A549 (cell line): ENCODE measurements around the gene BRI3. TPM values are rescaled to one million over a fixed set of nuclear protein-coding genes. Genes with fewer than 3 reads are reported as not detected.
"Not testable (repeated sequence)": the region's sequence is repeated elsewhere in the genome, so short reads cannot be mapped to it uniquely, and the experiment has no call there.

Source experiments
- ATAC-seq, 2 experiments: fragments of 200-7000 bp in 1 of 2; fragments of >200 bp in 1 of 2; cut with Nextera tagmentation in 1 of 2; cut with Tn5 transposase in 1 of 2; 3 replicates each; pipeline versions ENCODE4 v1.8.0 to v1.9.1; 2018 to 2020; ENCODE audit warnings: mild to moderate bottlenecking in 1 of 2, moderate library complexity in 1 of 2
- CTCF ChIA-PET: fragments of 300-600 bp; sonication (Branson Sonifier 250); formaldehyde crosslinking; extraction: SDS; loops from one replicate; lab custom pipeline; 2021; ENCODE audit warnings: antibody characterized with exemption, inconsistent platforms; lab: Yijun Ruan, JAX
- POLR2A ChIA-PET: fragments of 350-600 bp; formaldehyde crosslinking; extraction: SDS; loops from one replicate; lab custom pipeline; 2021; ENCODE audit warnings: antibody characterized with exemption, inconsistent platforms; lab: Yijun Ruan, JAX
- DNase-seq, 2 experiments: peaks; one replicate each; pipeline versions ENCODE4 v3.0.0 to v3.0.0-alpha.2; 2011 to 2016; ENCODE audit warnings: low read depth in 1 of 2, low spot score in 1 of 2
- FAIRE-seq: peaks from 2 replicates; lab custom pipeline; 2011; peaks lifted over from hg19 to GRCh38; lab: Jason Lieb, UNC
- H3K27ac ChIP-seq, 2 experiments: fragments of >200 bp; sonication (Bioruptor Twin); formaldehyde crosslinking; 3 replicates each; pipeline ENCODE4 v1.5.1; 2016 to 2017
- H3K4me1 ChIP-seq: fragments of >200 bp; sonication (Bioruptor Twin); formaldehyde crosslinking; 3 replicates; pipeline ENCODE4 v1.6.1; 2016
- H3K4me2 ChIP-seq: fragments of >200 bp; sonication (Bioruptor Twin); formaldehyde crosslinking; 3 replicates; pipeline ENCODE4 v1.6.1; 2016
- H3K4me3 ChIP-seq: fragments of >200 bp; sonication (Bioruptor Twin); formaldehyde crosslinking; 3 replicates; pipeline ENCODE4 v1.5.1; 2016
- H3K9me3 ChIP-seq: fragments of >200 bp; sonication (Bioruptor Twin); formaldehyde crosslinking; 3 replicates; pipeline ENCODE4 v1.6.1; 2016
- CBX2 ChIP-seq: fragments of 200-600 bp; sonication (generic); IDR thresholded peaks from 2 replicates; pipeline ENCODE4 v1.6.1; 2016; ENCODE audit warnings: low read depth, mild to moderate bottlenecking, borderline replicate concordance
- FOSB ChIP-seq: fragments of 250-450 bp; sonication (Bioruptor Pico); IDR thresholded peaks from 2 replicates; pipeline ENCODE4 v1.5.0; 2020; ENCODE audit warnings: mild to moderate bottlenecking, moderate library complexity
- HOXB13 ChIP-seq: fragments of 250-450 bp; sonication (Bioruptor Pico); IDR thresholded peaks from 2 replicates; pipeline ENCODE4 v1.5.0; 2020; ENCODE audit warnings: low read depth, mild to moderate bottlenecking, moderate library complexity
- JUN ChIP-seq, 2 experiments: fragments of >200 bp; sonication (Bioruptor Twin); formaldehyde crosslinking; IDR thresholded peaks; 2 replicates in 1 of 2; 3 replicates in 1 of 2; pipeline ENCODE4 v1.6.1; 2016 to 2017
- KDM1A ChIP-seq: fragments of 200-600 bp; sonication (generic); IDR thresholded peaks from 2 replicates; pipeline ENCODE4 v1.6.1; 2016; ENCODE audit warnings: low read depth, mild to moderate bottlenecking
- MAZ ChIP-seq: fragments of 150-350 bp; IDR thresholded peaks from 2 replicates; pipeline ENCODE4 v1.6.1; 2014; ENCODE audit warnings: antibody characterized with exemption, low read depth, low read length, borderline replicate concordance
- NPAS2 ChIP-seq: fragments of 250-450 bp; sonication (Bioruptor Pico); IDR thresholded peaks from 2 replicates; pipeline ENCODE4 v1.8.0; 2022; ENCODE audit warnings: mild to moderate bottlenecking, moderate library complexity, borderline replicate concordance
- PHF8 ChIP-seq: fragments of 200-600 bp; sonication (generic); IDR thresholded peaks from 2 replicates; pipeline ENCODE4 v1.6.1; 2016; ENCODE audit warnings: low read depth, mild to moderate bottlenecking, antibody characterized with exemption, moderate library complexity, borderline replicate concordance
- POLR2A ChIP-seq: IDR thresholded peaks from 2 replicates; pipeline ENCODE4 v1.6.1; 2012; ENCODE audit warnings: mild to moderate bottlenecking, low read length
- POLR2AphosphoS2 ChIP-seq: conservative IDR thresholded peaks from 2 replicates; pipeline ENCODE4 v1.6.1; 2012; ENCODE audit warnings: low read length, improper control_type of control experiment, inconsistent platforms
- RARB ChIP-seq: fragments of 250-450 bp; sonication (Bioruptor Pico); IDR thresholded peaks from 2 replicates; pipeline ENCODE4 v1.8.0; 2021; ENCODE audit warnings: mild to moderate bottlenecking, moderate library complexity
- RNF2 ChIP-seq: fragments of 200-600 bp; sonication (generic); IDR thresholded peaks from 2 replicates; pipeline ENCODE4 v1.6.1; 2016; ENCODE audit warnings: low read depth, mild to moderate bottlenecking, antibody characterized with exemption, moderate library complexity, borderline replicate concordance
- SREBF2 ChIP-seq: fragments of 450-650 bp; IDR thresholded peaks from 2 replicates; pipeline ENCODE4 v1.6.1; 2014; ENCODE audit warnings: mild to moderate bottlenecking, moderate library complexity
- ZSCAN20 ChIP-seq: fragments of 250-450 bp; sonication (Bioruptor Pico); IDR thresholded peaks from 2 replicates; pipeline ENCODE4 v1.8.0; 2022; ENCODE audit warnings: mild to moderate bottlenecking, moderate library complexity
- WGBS: methylation state at CpG from one replicate; pipeline ENCODE4 v1.1.6; 2017; ENCODE audit errors: missing lambda C conversion rate; 5-methylcytosine and 5-hydroxymethylcytosine counted together
- polyA plus RNA-seq, 4 experiments: library from polyadenylated mRNA; depleted of rRNA in 3 of 4; stranded (reverse); fragments of >200 nt; fragmentation: RNase III in 1 of 4; extraction: RNeasy Plus Mini Kit Qiagen cat#74134 plus additional on column Dnase treatment in 1 of 4; gene quantifications; 2 replicates in 3 of 4; 3 replicates in 1 of 4; pipeline ENCODE4 v1.2.3, GENCODE V29; 2011 to 2017
- TF ChIP-seq, protein P1 (sequence below): fragments of >200 bp; sonication (Bioruptor Twin); formaldehyde crosslinking; IDR thresholded peaks from 3 replicates; pipeline ENCODE4 v1.6.1; 2016
- TF ChIP-seq, protein P2 (sequence below): fragments of 250-450 bp; sonication (Bioruptor Pico); IDR thresholded peaks from 2 replicates; pipeline ENCODE4 v1.5.0; 2020; ENCODE audit warnings: low read depth, mild to moderate bottlenecking, moderate library complexity
- TF ChIP-seq, protein P3 (sequence below): IDR thresholded peaks from 2 replicates; pipeline ENCODE4 v1.6.1; 2012; ENCODE audit warnings: low read depth, borderline replicate concordance
- TF ChIP-seq, protein P4 (sequence below): IDR thresholded peaks from 2 replicates; pipeline ENCODE4 v1.6.1; 2012

Gene BRI3
- polyA plus RNA-seq, 2 of the 4 experiments (the other 2 are of a cell fraction), result 61.0 to 73.0 TPM

DNA sequence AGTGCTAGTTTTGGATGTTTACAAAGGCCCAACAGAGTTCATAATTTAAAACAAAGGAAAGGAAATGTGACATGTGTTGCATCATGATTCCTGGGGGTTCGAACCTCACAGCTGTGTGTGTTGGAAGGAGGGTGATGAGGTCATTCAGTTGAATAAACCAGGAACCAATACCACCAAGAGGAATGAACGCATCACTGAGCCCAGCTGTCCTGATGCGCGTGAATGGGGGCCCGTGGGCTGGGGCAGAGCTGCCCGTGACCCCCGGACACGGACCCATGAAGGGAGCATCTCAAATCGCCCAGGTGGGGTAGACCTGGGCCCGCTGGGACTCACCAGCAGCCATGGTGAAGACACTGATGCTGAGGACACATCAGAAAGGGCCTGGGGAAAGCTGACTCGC lies 33.0 kb downstream of the BRI3 start:
- ChIA-PET POLR2A (no interaction called here), CTCF (interaction anchor here (0.8 to 1.6 kb wide), 8 partner anchors 12 to 528 kb away, joined by 3 to 9 read pairs (median 3); partner anchors contain the start of gene BAIAP2L1)
- FAIRE-seq, result no peak
- H3K4me1 ChIP-seq, result no peaks in the 10 kb centered on the region
- TF ChIP-seq RARB, result no peak
- TF ChIP-seq, protein P1, sequence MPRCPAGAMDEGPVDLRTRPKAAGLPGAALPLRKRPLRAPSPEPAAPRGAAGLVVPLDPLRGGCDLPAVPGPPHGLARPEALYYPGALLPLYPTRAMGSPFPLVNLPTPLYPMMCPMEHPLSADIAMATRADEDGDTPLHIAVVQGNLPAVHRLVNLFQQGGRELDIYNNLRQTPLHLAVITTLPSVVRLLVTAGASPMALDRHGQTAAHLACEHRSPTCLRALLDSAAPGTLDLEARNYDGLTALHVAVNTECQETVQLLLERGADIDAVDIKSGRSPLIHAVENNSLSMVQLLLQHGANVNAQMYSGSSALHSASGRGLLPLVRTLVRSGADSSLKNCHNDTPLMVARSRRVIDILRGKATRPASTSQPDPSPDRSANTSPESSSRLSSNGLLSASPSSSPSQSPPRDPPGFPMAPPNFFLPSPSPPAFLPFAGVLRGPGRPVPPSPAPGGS, result no peak
- TF ChIP-seq, protein P2, sequence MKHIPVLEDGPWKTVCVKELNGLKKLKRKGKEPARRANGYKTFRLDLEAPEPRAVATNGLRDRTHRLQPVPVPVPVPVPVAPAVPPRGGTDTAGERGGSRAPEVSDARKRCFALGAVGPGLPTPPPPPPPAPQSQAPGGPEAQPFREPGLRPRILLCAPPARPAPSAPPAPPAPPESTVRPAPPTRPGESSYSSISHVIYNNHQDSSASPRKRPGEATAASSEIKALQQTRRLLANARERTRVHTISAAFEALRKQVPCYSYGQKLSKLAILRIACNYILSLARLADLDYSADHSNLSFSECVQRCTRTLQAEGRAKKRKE, result no peak
- no peak for TF ChIP-seq POLR2A
- no peak for TF ChIP-seq RNF2
- TF ChIP-seq, protein P3, sequence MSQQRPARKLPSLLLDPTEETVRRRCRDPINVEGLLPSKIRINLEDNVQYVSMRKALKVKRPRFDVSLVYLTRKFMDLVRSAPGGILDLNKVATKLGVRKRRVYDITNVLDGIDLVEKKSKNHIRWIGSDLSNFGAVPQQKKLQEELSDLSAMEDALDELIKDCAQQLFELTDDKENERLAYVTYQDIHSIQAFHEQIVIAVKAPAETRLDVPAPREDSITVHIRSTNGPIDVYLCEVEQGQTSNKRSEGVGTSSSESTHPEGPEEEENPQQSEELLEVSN, result no peak
- TF ChIP-seq, all 56 proteins: peak for 0
- no peak overlapping the region for H3K4me2 ChIP-seq
- no peak for ATAC-seq
- DNase-seq, result no peak
- WGBS, result 93% methylated on average over 10 of the region's 11 CpGs
- peak overlapping the region in 1 of 2 experiments; percentile 22; a peak in 1 of 6 replicates for H3K27ac ChIP-seq
- H3K4me3 ChIP-seq, result no peak overlapping the region
- no peaks in the 10 kb centered on the region for H3K9me3 ChIP-seq

DNA sequence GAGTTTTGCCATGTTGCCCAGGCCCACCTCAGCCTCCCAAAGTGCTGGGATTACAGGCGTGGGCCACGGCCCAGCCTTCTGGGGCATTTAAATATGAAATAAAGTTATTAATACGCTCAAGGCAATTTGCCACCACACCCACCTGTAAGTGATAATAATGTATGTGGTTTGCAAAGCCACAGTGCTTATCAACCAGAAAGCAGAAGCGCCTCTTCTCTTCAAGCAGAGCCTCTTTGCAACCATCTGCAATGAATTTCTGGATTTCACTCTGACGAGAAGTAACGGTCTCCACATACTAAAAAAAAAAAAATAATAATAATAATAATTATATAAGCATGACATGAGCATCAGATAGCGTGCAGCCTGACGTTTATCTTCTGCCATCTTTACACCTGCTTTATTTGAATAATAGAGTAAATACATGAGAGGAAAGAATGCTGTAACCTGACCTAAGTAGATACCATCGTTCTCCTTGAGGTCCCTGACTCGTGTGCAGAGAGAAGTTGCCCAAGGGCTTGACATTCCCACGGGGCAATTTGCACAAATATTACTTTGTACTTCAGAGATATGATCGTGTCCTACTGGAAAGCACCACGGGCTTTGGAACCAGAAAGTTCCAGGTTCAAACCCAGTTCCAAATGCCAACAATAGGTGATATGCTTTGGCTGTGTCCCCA lies 34.0 kb downstream of the BRI3 start:
- no peak for DNase-seq
- Histone ChIP-seq H3K27ac (no peak overlapping the region), H3K9me3 (no peaks in the 10 kb centered on the region), H3K4me3 (no peak overlapping the region), H3K4me1 (no peaks in the 10 kb centered on the region), H3K4me2 (no peak overlapping the region)
- TF ChIP-seq NPAS2, result no peak
- TF ChIP-seq ZSCAN20 (CRISPR knock-in tag), result no peak
- no peak for TF ChIP-seq CBX2
- TF ChIP-seq, protein P4, sequence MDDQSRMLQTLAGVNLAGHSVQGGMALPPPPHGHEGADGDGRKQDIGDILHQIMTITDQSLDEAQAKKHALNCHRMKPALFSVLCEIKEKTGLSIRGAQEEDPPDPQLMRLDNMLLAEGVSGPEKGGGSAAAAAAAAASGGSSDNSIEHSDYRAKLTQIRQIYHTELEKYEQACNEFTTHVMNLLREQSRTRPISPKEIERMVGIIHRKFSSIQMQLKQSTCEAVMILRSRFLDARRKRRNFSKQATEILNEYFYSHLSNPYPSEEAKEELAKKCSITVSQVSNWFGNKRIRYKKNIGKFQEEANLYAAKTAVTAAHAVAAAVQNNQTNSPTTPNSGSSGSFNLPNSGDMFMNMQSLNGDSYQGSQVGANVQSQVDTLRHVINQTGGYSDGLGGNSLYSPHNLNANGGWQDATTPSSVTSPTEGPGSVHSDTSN, result no peak
- POLR2A ChIA-PET, result no interaction called here
- FAIRE-seq, result no peak
- no peak for ATAC-seq
- WGBS, result 77% methylated on average over 13 of the region's 13 CpGs
- CTCF ChIA-PET, result interaction anchor here (0.9 to 1.3 kb wide), 3 partner anchors 21 to 86 kb away, joined by 3 to 9 read pairs (median 3); partner anchors contain the start of gene BAIAP2L1

DNA sequence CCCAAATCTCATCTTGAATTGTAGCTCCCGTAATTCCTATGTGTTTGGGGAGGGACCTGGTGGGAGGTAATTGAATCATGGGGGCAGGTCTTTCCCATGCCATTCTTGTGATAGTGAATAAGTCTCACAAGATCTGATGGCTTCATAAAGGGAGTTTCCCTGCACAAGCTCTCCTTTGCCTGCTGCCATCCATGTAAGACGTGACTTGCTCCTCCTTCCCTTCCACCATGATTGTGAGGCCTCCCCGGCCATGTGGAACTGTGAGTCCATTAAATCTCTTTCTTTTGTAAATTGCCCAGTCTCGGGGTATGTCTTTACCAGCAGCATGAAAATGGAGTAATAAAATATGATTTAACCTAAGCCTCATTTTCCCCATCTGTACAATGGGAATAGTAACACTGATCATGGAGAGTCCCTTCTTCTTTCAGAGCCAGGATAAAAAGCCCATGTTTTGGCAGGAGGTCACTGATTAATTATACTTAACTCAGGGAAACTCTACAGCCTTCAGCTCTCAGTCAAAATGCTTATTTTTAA lies 34.6 kb downstream of the BRI3 start:
- POLR2A ChIA-PET, H3K9me3 ChIP-seq, ATAC-seq, FAIRE-seq, H3K4me2 ChIP-seq, H3K4me3 ChIP-seq, H3K27ac ChIP-seq, H3K4me1 ChIP-seq, DNase-seq: not testable (repeated sequence)
- CTCF ChIA-PET, result interaction anchor here (0.8 to 1.7 kb wide), 5 partner anchors 11 to 85 kb away, joined by 3 to 6 read pairs (median 3); partner anchors contain the start of gene BAIAP2L1
- 94% methylated on average over 4 of the region's 4 CpGs for WGBS

DNA sequence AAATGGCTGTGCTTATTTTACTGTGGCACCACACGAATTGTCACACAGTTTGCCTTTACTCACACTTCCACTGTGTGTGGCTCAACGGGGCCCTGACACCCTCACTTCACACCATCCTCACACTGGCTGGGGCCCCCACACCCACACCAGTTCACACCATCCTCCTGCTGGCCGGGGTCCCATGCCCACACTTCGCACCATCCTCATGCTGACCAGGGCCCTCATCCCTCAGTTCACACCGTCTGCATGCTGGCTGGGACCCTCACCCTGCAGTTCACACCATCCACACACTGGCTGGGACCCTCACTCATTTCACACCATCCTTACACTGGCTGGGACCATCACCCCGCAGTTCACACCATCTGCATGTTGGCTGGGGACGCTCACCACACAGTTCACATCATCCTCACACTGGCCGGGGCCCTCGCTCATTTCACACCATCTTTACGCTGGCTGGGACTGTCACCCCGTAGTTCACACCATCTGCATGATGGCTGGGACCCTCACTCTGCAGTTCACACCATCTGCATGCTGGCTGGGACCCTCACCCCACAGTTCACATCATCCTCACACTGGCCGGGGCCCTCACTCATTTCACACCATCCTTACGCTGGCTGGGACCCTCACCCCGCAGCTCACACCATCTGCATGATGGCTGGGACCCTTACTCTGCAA lies 36.0 kb downstream of the BRI3 start:
- ChIA-PET CTCF (interaction anchor here (0.5 to 1.7 kb wide), 4 partner anchors 9 to 92 kb away, joined by 3 to 6 read pairs (median 4); partner anchors contain the start of gene BAIAP2L1), POLR2A (no interaction called here)
- no peak overlapping the region for H3K27ac ChIP-seq
- no peaks in the 10 kb centered on the region for H3K9me3 ChIP-seq
- no peak overlapping the region for H3K4me3 ChIP-seq
- H3K4me1 ChIP-seq, result no peaks in the 10 kb centered on the region
- no peak for FAIRE-seq
- WGBS, result 98% methylated on average over 14 of the region's 14 CpGs
- TF ChIP-seq KDM1A, result no peak
- TF ChIP-seq JUN (IDR thresholded peaks at IDR 0.05), result no peak
- no peak for TF ChIP-seq SREBF2
- TF ChIP-seq PHF8, result no peak
- no peak for TF ChIP-seq NPAS2
- TF ChIP-seq POLR2AphosphoS2, result no peak
- TF ChIP-seq RNF2, result no peak
- no peak for TF ChIP-seq HOXB13 (CRISPR knock-in tag)
- TF ChIP-seq FOSB, result no peak
- no peak for TF ChIP-seq MAZ
- no peak overlapping the region for H3K4me2 ChIP-seq
- DNase-seq, result no peak
- ATAC-seq, result no peak
